ENCODE results near the gene MYH15.

- no peak for TF ChIP-seq POLR2A (IDR thresholded peaks at IDR 0.05)
- no peak for TF ChIP-seq CTCF (IDR thresholded peaks at IDR 0.05)
- no peak for TF ChIP-seq POLR2AphosphoS5 (IDR thresholded peaks at IDR 0.05)
Measured at GRCh38 chr3:108380128-108380795, 130.1 kb downstream of the MYH15 start.
